HG02840 (cell line): ENCODE measurements around the gene WSCD2.

Experiments
- ATAC-seq: cut with Tn5 transposase; IDR thresholded peaks from one replicate; pipeline ENCODE4 v1.9.1; 2021; ENCODE audit warnings: mild to moderate bottlenecking, moderate library complexity, moderate number of reproducible peaks; ENCODE audit not compliant: unreplicated experiment, low FRiP score

WSCD2 gene

GRCh38 chr12:108106599-108106998 is 22.5 kb upstream of the WSCD2 start:
- ATAC-seq: no peak

GRCh38 chr12:108107293-108107692 is 21.8 kb upstream of the WSCD2 start:
- ATAC-seq: no peak

- ATAC-seq: no peak
These were observed 19.6 kb upstream of the WSCD2 start for GRCh38 chr12:108109504-108109903.

- no peak for ATAC-seq
These were observed 19.1 kb upstream of the WSCD2 start for GRCh38 chr12:108109954-108110353.

GRCh38 chr12:108110844-108111243 is 18.2 kb upstream of the WSCD2 start:
- ATAC-seq: no peak

GRCh38 chr12:108112832-108113556 is 16.1 kb upstream of the WSCD2 start:
- no peak for ATAC-seq

GRCh38 chr12:108115123-108116121 is 13.7 kb upstream of the WSCD2 start:
- no peak for ATAC-seq

- ATAC-seq: no peak
These were observed 12.8 kb upstream of the WSCD2 start for GRCh38 chr12:108116254-108116653.

GRCh38 chr12:108116699-108117098 is 12.4 kb upstream of the WSCD2 start:
- no peak for ATAC-seq

GRCh38 chr12:108117163-108117849 is 11.8 kb upstream of the WSCD2 start:
- ATAC-seq: no peak

- no peak for ATAC-seq
These were observed 11.2 kb upstream of the WSCD2 start for GRCh38 chr12:108117902-108118301.

GRCh38 chr12:108119126-108119973 is 9.7 kb upstream of the WSCD2 start:
- ATAC-seq: no peak

GRCh38 chr12:108119974-108120862 is 8.9 kb upstream of the WSCD2 start:
- no peak for ATAC-seq

GRCh38 chr12:108120863-108121165 is 8.3 kb upstream of the WSCD2 start:
- no peak for ATAC-seq

GRCh38 chr12:108121320-108121719 is 7.8 kb upstream of the WSCD2 start:
- ATAC-seq: no peak

GRCh38 chr12:108121728-108122471 is 7.2 kb upstream of the WSCD2 start:
- ATAC-seq: no peak

- ATAC-seq: no peak
These were observed 6.4 kb upstream of the WSCD2 start for GRCh38 chr12:108122644-108123043.

GRCh38 chr12:108123402-108123801 is 5.7 kb upstream of the WSCD2 start:
- no peak for ATAC-seq

GRCh38 chr12:108125073-108125472 is 4.0 kb upstream of the WSCD2 start:
- ATAC-seq: no peak
